Measurements from ENCODE around the gene PLEKHH1.
"Not testable (repeated sequence)": the region's sequence is repeated elsewhere in the genome, so short reads cannot be mapped to it uniquely, and the experiment has no call there.

The PLEKHH1 gene

GRCh38 chr14:67579636-67580035 is 46.5 kb downstream of the PLEKHH1 start:
- no peak for DNase-seq (ENCODE audit: low read depth, low spot score)

- DNase-seq (ENCODE audit: low read depth, low spot score) = no peak
Observed at GRCh38 chr14:67580336-67581171, 47.5 kb downstream of the PLEKHH1 start.

- DNase-seq (ENCODE audit: low read depth, low spot score) = no peak
Observed at GRCh38 chr14:67581643-67582042, 48.6 kb downstream of the PLEKHH1 start.

- DNase-seq (ENCODE audit: low read depth, low spot score) = no peak
Observed at GRCh38 chr14:67582061-67582460, 49.0 kb downstream of the PLEKHH1 start.

- DNase-seq (ENCODE audit: low read depth, low spot score) = no peak
Observed at GRCh38 chr14:67583711-67584644, 50.9 kb downstream of the PLEKHH1 start.

- no peak for DNase-seq (ENCODE audit: low read depth, low spot score)
Observed at GRCh38 chr14:67584978-67585377, 51.9 kb downstream of the PLEKHH1 start.

GRCh38 chr14:67586369-67586768 is 53.3 kb downstream of the PLEKHH1 start:
- DNase-seq (ENCODE audit: low read depth, low spot score) = no peak

GRCh38 chr14:67589204-67589770 is 56.2 kb downstream of the PLEKHH1 start:
- DNase-seq (ENCODE audit: low read depth, low spot score) = no peak

- not testable (repeated sequence) for DNase-seq (ENCODE audit: low read depth, low spot score)
Observed at GRCh38 chr14:67593650-67594049, 60.6 kb downstream of the PLEKHH1 start.

- no peak for DNase-seq (ENCODE audit: low read depth, low spot score)
Observed at GRCh38 chr14:67595392-67595791, 62.3 kb downstream of the PLEKHH1 start.

- peak; percentile 57 for DNase-seq (ENCODE audit: low read depth, low spot score)
Observed at GRCh38 chr14:67599698-67600561, 66.8 kb downstream of the PLEKHH1 start, which contains the start of gene PIGH. TSS of gene PIGH (minus strand) at chr14:67600268. CDS start at chr14:67600203, 65 bp downstream.

- not testable (repeated sequence) for DNase-seq (ENCODE audit: low read depth, low spot score)
Observed at GRCh38 chr14:67600562-67600974, 67.5 kb downstream of the PLEKHH1 start.

- no peak for DNase-seq (ENCODE audit: low read depth, low spot score)
Observed at GRCh38 chr14:67602076-67602475, 69.0 kb downstream of the PLEKHH1 start.

- DNase-seq (ENCODE audit: low read depth, low spot score) = no peak
Observed at GRCh38 chr14:67602995-67603545, 70.0 kb downstream of the PLEKHH1 start.

- DNase-seq (ENCODE audit: low read depth, low spot score) = no peak
Observed at GRCh38 chr14:67607646-67608045, 74.6 kb downstream of the PLEKHH1 start.

GRCh38 chr14:67609642-67610310 is 76.7 kb downstream of the PLEKHH1 start:
- no peak for DNase-seq (ENCODE audit: low read depth, low spot score)

- DNase-seq (ENCODE audit: low read depth, low spot score) = no peak
Observed at GRCh38 chr14:67610491-67610890, 77.4 kb downstream of the PLEKHH1 start.

GRCh38 chr14:67618617-67619063 is 85.5 kb downstream of the PLEKHH1 start:
- peak; percentile 37 for DNase-seq (ENCODE audit: low read depth, low spot score)

GRCh38 chr14:67619446-67620216 is 86.5 kb downstream of the PLEKHH1 start, which contains the start of gene ARG2:
TSS of gene ARG2 (plus strand) at chr14:67619920. CDS start at chr14:67619978, 58 bp downstream.
- DNase-seq (ENCODE audit: low read depth, low spot score) = peak; percentile 47

Measured in brain pericyte (primary cell).